ENCODE measurements around the gene BSN.
"Not testable (repeated sequence)": the region's sequence is repeated elsewhere in the genome, so short reads cannot be mapped to it uniquely, and the experiment has no call there.

The BSN gene

DNA sequence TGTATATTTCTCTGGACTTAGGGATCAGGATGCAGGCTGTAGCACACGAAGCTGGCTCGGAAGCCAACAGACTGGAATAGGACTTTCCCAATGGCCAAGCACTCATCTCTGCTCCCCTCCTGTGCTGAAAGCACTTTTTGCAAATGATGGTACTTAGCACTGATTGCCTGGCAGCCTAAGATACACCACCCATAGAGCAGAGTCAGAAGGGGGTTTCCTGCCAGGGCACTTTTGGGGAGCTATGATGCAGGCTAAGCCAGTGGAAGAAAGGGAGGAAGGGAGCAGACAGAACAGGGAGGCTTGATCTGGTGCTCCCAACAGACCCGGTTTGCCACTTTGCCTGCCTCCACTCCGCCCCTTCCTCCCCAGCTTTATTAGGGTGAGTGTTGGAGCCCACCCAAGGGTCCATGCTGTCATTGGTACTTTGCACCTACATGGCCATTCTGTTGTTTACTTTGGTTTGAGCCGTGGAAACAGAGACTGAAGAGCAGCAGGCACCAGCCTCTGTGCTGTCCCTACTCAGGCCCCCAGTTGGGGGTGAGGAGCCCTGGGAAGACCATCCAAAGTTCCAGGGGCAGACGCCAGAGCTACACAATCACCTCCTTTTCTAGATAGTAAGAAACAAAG lies 15.9 kb downstream of the BSN start:
- H3K27me3 ChIP-seq (ENCODE audit: insufficient read depth, poor library complexity, severe bottlenecking) = no peaks in the 10 kb centered on the region
- no peaks in the 10 kb centered on the region for H3K9me3 ChIP-seq (ENCODE audit: severe bottlenecking)
- TF ChIP-seq, protein P1, sequence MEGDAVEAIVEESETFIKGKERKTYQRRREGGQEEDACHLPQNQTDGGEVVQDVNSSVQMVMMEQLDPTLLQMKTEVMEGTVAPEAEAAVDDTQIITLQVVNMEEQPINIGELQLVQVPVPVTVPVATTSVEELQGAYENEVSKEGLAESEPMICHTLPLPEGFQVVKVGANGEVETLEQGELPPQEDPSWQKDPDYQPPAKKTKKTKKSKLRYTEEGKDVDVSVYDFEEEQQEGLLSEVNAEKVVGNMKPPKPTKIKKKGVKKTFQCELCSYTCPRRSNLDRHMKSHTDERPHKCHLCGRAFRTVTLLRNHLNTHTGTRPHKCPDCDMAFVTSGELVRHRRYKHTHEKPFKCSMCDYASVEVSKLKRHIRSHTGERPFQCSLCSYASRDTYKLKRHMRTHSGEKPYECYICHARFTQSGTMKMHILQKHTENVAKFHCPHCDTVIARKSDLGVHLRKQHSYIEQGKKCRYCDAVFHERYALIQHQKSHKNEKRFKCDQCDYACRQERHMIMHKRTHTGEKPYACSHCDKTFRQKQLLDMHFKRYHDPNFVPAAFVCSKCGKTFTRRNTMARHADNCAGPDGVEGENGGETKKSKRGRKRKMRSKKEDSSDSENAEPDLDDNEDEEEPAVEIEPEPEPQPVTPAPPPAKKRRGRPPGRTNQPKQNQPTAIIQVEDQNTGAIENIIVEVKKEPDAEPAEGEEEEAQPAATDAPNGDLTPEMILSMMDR (IDR thresholded peaks at IDR 0.05; ENCODE audit: poor library complexity, severe bottlenecking) = no peak
- no peak overlapping the region for H3K27ac ChIP-seq (ENCODE audit: poor library complexity, severe bottlenecking)
- no peak for ATAC-seq (ENCODE audit: low read depth)
- H3K4me1 ChIP-seq (ENCODE audit: insufficient read depth, poor library complexity, severe bottlenecking) = no peaks in the 10 kb centered on the region
- H3K36me3 ChIP-seq (ENCODE audit: low read depth) = no peaks in the 10 kb centered on the region
- no peak for DNase-seq (ENCODE audit: low spot score)
- no peak overlapping the region for H3K4me3 ChIP-seq (ENCODE audit: severe bottlenecking)

DNA sequence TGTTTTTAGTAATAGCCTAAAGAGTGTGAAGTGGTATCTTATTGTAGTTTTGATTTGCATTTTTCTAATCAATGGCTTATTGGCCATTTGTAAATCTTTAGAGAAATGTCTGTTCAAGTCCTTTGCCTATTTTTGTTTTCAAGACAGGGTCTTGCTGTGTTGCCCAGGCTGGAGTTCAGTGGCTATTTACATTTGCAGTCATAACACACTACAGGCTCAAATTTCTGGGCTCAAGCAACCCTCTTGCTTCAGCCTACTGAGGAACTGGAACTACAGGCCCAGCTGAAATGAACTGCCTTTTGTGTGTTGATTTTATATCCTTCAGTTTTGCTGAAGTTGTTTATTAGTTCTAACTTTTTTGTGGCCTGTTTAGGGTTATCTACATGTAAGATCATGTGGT lies 27.9 kb downstream of the BSN start:
- Histone ChIP-seq H3K36me3 (ENCODE audit: low read depth) (no peaks in the 10 kb centered on the region), H3K4me1 (ENCODE audit: insufficient read depth, poor library complexity, severe bottlenecking) (no peaks in the 10 kb centered on the region), H3K9me3 (ENCODE audit: severe bottlenecking) (no peaks in the 10 kb centered on the region), H3K4me3 (ENCODE audit: severe bottlenecking) (no peak overlapping the region), H3K27ac (ENCODE audit: poor library complexity, severe bottlenecking) (no peak overlapping the region), H3K27me3 (ENCODE audit: insufficient read depth, poor library complexity, severe bottlenecking) (no peaks in the 10 kb centered on the region)
- ATAC-seq (ENCODE audit: low read depth) (no peak), DNase-seq (ENCODE audit: low spot score) (no peak)
- TF ChIP-seq, protein P1 (IDR thresholded peaks at IDR 0.05; ENCODE audit: poor library complexity, severe bottlenecking) = no peak

DNA sequence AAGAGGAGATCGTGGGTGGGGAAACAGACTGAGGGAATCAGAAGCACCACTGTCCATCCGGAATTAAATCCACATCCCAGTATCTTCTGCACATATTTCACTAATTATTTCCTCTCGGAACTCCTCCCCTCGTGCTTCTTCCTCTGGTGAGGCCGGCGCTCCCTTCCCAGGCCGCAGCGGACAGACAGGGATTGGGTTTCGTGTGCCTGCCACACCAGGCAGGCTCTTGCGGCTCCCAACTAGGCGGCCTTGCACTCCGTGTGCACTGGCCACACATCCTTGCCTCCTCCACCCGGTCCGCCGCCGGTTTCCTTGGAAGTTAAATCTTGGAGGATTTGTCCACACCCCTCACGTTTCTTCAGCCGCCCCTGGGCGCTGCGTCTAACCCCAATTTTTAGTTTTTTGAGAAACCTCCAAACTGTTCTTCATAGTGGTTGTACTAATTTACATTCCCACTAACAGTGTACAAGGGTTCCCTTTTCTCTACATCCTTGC lies 31.0 kb downstream of the BSN start:
- H3K9me3 ChIP-seq (ENCODE audit: severe bottlenecking); H3K27ac ChIP-seq (ENCODE audit: poor library complexity, severe bottlenecking); H3K27me3 ChIP-seq (ENCODE audit: insufficient read depth, poor library complexity, severe bottlenecking); H3K4me1 ChIP-seq (ENCODE audit: insufficient read depth, poor library complexity, severe bottlenecking); DNase-seq (ENCODE audit: low spot score); ATAC-seq (ENCODE audit: low read depth); H3K4me3 ChIP-seq (ENCODE audit: severe bottlenecking); H3K36me3 ChIP-seq (ENCODE audit: low read depth): not testable (repeated sequence)

DNA sequence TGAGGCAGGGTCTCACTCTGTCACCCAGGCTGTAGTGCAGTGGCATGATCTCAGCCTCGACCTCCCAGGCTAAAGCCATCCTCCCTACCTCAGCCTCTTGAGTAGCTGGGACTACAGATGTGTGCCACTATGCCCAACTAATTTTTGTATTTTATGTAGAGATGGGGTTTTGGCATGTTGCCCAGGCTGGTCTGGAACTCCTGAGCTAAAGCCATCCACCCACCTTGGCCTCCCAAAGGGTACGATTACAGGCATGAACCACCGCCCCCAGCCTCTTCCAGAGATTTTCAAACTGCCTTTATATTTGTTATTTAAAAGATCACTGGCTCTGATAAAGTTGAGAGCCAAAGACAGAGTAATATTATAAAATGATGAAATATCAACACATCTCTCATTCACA lies 37.3 kb downstream of the BSN start:
- Histone ChIP-seq H3K27ac (ENCODE audit: poor library complexity, severe bottlenecking) (no peak overlapping the region), H3K27me3 (ENCODE audit: insufficient read depth, poor library complexity, severe bottlenecking) (no peaks in the 10 kb centered on the region), H3K4me1 (ENCODE audit: insufficient read depth, poor library complexity, severe bottlenecking) (no peaks in the 10 kb centered on the region), H3K9me3 (ENCODE audit: severe bottlenecking) (no peaks in the 10 kb centered on the region), H3K4me3 (ENCODE audit: severe bottlenecking) (no peak overlapping the region), H3K36me3 (ENCODE audit: low read depth) (no peaks in the 10 kb centered on the region)
- DNase-seq (ENCODE audit: low spot score) = no peak
- TF ChIP-seq, protein P1 (IDR thresholded peaks at IDR 0.05; ENCODE audit: poor library complexity, severe bottlenecking) = no peak
- ATAC-seq (ENCODE audit: low read depth) = no peak

DNA sequence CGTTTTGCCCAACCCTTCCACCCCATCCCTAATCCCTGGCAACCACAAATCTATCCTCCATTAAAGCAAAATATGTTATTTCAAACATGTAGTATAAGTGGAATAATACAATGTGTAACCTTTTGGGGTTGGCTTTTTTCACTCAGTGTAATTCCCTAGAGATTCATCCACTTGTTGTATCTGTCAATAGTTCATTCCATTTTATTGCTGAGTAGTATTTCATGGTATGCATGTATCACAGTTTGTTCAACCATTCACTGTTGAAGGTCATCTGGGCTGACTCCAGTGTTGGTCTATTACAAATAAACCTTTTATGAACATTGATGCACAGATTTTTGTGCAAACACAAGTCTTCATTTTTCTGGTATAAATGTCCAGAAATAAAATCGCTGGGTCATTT lies 38.8 kb downstream of the BSN start:
- Histone ChIP-seq H3K4me1 (ENCODE audit: insufficient read depth, poor library complexity, severe bottlenecking) (no peaks in the 10 kb centered on the region), H3K36me3 (ENCODE audit: low read depth) (no peaks in the 10 kb centered on the region), H3K27me3 (ENCODE audit: insufficient read depth, poor library complexity, severe bottlenecking) (no peaks in the 10 kb centered on the region), H3K4me3 (ENCODE audit: severe bottlenecking) (no peak overlapping the region), H3K27ac (ENCODE audit: poor library complexity, severe bottlenecking) (no peak overlapping the region), H3K9me3 (ENCODE audit: severe bottlenecking) (no peaks in the 10 kb centered on the region)
- no peak for DNase-seq (ENCODE audit: low spot score)
- TF ChIP-seq, protein P1 (IDR thresholded peaks at IDR 0.05; ENCODE audit: poor library complexity, severe bottlenecking) = no peak
- no peak for ATAC-seq (ENCODE audit: low read depth)
